ENCODE results near the gene GLS.

DNA sequence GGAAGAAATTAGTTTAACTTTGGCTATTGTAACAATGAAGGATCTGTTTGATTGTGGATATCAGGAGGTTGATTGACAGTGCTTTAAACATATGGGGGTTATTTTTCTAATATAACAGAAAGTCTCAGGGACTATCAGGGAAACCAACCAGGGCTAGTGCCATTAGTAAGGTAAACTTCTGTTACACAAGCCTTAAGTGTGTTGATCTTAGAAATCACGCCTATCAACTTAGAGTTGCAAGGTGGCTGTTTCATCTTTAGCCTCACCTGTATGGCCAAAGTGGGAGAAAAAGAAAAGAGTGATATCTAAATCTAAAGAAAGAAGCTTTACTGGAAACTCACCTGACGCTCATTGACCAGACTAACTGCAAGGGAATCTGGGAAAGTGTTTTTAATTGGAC is 62.1 kb downstream of the GLS start:
- TF ChIP-seq, protein P1, sequence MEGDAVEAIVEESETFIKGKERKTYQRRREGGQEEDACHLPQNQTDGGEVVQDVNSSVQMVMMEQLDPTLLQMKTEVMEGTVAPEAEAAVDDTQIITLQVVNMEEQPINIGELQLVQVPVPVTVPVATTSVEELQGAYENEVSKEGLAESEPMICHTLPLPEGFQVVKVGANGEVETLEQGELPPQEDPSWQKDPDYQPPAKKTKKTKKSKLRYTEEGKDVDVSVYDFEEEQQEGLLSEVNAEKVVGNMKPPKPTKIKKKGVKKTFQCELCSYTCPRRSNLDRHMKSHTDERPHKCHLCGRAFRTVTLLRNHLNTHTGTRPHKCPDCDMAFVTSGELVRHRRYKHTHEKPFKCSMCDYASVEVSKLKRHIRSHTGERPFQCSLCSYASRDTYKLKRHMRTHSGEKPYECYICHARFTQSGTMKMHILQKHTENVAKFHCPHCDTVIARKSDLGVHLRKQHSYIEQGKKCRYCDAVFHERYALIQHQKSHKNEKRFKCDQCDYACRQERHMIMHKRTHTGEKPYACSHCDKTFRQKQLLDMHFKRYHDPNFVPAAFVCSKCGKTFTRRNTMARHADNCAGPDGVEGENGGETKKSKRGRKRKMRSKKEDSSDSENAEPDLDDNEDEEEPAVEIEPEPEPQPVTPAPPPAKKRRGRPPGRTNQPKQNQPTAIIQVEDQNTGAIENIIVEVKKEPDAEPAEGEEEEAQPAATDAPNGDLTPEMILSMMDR (conservative IDR thresholded peaks at IDR 0.05 in 1 of 2, IDR thresholded peaks at IDR 0.05 in 1 of 2; ENCODE audit: extremely low read depth in 1 of 2, insufficient read depth in 1 of 2, low read depth in 1 of 2, low read length in 2 of 2): no peak
- no peak for TF ChIP-seq EZH2 (IDR thresholded peaks at IDR 0.05; ENCODE audit: borderline replicate concordance, low read length)
